ENCODE data around the gene RAB40A.
"Not testable (repeated sequence)": the region's sequence is repeated elsewhere in the genome, so short reads cannot be mapped to it uniquely, and the experiment has no call there.

RAB40A gene

DNA sequence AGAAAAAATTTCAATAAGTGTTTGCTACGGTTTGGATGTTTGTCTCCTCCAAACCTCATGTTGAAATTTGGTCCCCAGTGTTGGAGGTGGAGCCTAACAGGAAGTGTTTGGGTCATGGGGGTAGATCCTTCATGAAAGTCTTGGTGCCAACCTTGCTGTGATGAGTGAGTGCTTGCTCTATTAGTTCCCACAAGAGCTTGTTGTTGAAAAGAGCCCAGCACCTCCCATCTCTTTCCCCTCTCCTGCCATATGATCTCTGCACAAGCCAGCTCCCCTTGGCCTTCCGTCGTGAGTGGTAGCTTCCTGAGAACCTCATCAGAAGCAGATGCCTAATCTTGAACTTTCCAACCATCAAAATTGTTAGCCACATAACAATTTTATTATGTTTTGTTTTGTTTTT, 10.3 kb upstream of the RAB40A start:
- no peak for DNase-seq
- intact Hi-C loops (cut with DNase I) = no loop called here

DNA sequence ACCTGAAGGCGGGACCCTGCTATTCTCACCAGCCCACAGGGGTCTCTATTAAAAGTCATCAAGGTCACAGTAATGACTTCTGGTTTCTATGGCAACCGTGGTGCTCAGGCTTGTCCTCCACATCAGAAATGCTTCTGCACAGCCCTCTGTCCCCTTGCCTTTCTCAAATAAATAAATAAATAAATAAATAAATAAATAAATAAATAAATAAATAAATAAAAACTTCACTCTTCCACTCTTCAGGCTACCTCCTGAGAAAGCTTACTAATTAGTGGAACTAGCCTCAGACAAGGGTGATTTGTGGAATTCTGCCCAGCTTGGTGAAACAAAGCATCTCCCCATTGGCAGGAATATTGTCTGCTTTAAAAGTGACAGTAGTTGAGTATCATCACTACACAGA, 5.5 kb upstream of the RAB40A start:
- intact Hi-C loops (cut with DNase I) = no loop called here
- DNase-seq = no peak

DNA sequence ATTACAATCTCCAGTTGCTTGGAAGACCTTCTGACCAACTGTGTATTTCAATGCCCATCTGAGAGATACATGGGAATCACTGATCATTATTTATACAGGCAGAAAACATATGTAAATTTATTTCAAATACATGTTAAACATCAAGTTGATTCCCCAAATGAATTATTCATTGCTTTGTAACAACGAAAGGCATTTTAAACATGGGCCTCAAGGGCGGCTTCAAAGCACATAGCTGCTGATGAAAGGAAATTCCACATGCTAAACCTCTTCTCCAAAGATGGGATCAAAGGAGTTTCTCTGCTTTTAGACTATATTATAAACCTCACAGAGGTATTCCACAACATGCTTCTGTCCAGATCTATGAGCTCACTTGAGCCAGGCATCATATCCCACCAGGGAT, 4.3 kb upstream of the RAB40A start:
- intact Hi-C loops (cut with DNase I) = no loop called here
- DNase-seq = no peak

DNA sequence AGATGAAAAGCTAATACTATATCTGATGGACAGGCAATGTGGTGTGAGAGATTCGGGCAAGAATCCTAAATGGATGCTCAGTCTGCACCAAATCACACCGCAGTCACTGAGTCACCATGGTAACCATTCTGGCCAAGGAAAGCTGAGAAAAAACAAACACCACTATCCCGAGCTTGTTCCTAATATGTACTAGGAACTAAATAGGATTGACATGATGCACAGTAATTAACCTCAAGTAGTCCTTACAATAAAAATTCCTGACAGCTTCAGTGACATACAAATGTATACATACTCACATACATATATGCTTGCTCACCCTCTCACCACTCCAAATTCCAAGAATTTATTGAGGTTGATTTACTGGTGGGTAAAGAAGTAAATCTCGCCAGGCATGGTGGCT, 1.1 kb upstream of the RAB40A start:
- intact Hi-C loops (cut with DNase I) = no loop called here
- DNase-seq = no peak

DNA sequence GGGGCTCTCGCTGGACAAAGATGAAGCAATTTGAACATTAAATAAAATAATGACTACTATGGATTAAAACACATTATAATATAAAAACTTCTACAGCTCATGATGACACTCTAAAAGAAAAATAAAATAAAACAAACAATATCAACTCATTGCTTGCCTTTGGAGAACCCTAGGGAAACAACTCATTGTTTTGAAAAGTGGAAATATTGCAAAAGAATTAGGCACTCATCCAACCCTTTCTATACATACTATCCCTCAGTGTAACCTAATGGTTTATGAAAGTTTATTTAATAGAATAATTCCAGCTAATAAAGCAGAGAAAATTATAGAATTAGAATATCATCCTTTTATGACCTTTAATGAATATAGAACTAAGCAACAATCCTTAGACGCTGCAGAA, 718 bp downstream of the RAB40A start:
- DNase-seq = no peak
- intact Hi-C loops (cut with DNase I) = no loop called here

DNA sequence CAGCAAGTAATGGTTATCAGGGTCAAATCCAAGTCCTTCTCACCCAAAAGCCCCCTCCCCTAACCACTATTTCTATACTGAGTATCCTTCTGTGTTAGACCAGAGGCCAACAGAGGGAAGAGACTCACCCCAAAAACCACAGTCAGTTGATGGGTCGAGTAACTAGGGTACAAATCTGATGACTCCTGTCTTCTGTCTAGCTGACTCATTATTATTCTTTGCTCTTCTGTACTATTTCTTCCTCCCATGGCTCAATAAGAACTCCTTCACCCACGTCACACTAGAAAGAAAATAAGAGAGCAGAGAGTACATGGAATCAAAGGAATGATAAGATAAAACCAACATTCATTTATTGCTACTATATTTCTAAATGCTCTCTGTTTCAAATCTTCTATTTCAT, 2.0 kb downstream of the RAB40A start:
- intact Hi-C loops (cut with DNase I) = no loop called here
- no peak for DNase-seq

DNA sequence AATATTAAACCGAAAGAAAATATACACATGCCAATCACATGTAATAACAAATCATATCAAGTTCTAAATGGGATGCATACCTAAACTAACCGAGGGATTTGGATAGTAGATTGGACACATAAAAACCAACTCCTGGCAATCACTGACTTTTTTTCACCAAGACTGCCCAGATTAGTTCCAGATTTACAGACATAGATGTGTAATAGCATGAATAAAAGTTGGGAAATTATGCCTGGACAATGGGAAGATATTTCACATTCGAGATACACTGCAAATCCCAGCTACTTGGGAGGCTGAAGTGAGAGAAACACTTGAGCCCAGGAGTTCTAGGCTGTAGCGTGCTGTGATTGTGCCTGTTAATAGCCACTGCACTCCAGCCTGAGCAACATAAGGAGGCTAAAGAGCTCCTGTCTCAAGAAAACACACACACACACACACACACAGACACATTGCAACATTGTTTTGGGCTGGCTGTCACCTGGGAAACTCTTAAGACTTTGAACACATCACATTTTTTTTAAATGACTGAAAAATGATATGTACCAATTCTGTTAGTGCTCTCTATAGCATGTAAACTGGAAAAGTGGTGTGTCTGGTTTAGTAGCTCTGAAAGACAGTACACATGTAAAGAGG, 5.7 kb downstream of the RAB40A start:
- intact Hi-C loops (cut with DNase I) = no loop called here

DNA sequence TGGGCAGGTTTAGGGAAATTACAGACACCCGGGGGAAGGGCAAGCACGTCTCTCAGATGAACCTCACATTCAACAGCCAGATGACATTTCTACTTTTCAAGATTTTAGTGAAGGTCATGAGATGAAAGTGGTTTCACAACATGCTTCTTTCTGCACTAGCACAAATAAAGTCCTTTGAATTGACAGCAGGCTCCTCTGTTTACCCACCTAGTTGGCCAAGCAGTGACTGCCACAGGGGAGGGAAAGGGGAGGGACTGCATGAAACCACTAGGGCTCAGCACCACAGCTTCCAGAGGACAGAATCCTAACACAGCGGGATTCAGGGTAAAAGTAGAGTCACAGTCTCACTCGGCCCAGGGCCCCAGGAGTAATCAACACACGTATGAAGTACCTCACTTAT, 6.2 kb downstream of the RAB40A start:
- DNase-seq = no peak
- intact Hi-C loops (cut with DNase I) = no loop called here

More for the DNA sequence above, 5.7 kb downstream of the RAB40A start:
- no peak for DNase-seq

DNA sequence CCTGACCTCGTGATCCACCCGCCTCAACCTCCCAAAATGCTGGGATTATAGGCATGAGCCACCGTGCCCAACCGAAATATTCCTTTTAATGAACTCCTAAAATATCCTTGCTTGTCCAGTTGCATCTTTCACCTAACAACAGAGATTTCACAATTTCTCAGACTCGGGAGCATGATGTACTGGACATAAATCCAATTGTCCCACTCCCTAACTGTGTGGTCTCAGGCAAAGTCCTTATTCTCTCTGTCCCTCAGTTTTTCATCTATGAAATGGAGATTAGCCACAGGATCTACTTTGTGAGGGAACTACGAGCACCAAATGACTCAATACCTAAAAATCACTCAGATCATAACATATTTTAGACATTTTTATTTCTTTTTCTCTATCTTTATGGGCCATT, 9.3 kb downstream of the RAB40A start:
- DNase-seq = no peak
- intact Hi-C loops (cut with DNase I) = no loop called here

DNA sequence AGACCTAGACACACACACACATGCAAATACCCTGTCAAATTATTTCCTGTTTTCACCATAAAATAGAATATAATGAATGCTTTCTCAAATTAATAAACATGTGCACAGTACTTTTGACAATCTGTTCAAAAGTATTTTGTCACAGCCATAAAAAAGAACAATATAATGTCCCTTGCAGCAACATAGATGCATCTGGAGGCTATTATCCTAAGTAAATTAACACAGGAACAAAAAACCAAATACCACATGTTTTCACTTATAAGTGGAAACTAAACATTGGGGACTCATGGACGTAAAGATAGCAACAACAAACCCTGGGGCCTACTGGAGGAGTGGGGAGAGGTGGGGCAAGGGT, 15.5 kb downstream of the RAB40A start:
- DNase-seq = no peak
- intact Hi-C loops (cut with DNase I) = no loop called here

DNA sequence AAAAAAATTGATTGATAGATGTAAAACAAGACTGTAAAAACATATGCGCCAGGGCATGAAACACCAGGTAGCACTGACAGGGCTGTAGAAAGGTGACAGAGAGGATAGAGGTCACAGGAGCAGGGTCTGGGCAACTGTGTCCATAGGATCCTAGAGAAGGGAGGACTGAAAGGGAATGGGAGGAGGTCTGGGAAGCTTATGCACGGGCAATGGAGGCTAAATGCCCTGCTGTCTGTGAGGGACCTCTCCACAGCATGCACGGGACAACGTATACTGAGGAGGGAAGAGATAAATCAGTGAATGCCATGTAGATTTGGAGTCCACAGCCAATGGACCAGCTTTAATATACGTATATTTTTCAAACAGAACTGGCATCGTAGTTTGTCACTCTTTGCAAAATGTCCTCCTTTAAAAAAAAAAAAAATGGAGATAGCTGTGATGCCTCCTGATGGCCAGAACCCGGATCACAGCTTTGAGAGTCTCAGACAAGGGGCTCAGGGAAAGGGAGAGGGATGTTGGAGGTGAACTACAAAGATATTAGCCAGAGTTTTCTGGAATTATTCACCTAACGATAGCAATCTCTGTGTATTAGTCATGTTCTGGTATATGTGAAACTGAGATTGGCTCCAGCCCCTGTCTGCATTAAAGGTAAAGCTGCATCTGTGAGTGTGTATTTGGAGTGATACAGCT, 16.0 kb downstream of the RAB40A start:
- intact Hi-C loops (cut with DNase I) = no loop called here
- no peak for DNase-seq

DNA sequence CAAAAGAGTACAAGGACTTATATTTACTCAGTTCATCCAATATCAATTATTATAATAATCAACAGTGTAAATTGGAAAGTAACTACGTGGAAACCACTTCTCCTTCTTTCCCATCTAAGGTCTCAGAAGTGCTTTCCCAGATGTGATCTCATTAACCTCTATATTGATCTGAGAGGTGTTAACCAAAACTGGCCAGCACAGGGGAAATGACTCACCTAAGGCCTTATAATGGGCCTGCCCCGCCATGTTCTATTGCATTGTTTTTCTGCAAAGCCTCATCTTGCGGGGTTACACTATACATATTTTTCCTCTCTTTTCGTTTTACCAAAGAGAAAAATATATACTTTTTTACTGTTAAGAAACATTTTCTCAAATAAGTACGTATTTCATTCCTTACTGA, 20.5 kb downstream of the RAB40A start:
- intact Hi-C loops (cut with DNase I) = no loop called here
- no peak for DNase-seq

DNA sequence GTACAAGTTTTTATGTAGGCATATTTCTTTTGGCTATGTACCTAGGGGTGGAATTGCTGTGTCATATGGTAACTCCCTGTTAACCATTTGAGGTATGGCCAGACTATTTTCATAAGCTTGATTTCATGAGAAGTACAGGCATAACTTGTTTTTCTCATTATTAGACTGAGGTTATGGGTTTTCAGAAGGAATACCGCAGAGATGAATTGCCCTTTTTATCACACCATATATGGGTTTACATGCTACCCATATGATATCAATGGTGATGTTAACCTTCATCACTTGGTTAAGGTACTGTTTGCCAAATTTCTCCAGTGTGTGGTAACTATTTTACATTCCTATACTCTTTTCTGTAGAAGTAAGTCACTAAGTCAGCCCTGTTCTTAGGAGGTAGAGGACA, 23.5 kb downstream of the RAB40A start:
- DNase-seq = no peak
- intact Hi-C loops (cut with DNase I) = no loop called here

DNA sequence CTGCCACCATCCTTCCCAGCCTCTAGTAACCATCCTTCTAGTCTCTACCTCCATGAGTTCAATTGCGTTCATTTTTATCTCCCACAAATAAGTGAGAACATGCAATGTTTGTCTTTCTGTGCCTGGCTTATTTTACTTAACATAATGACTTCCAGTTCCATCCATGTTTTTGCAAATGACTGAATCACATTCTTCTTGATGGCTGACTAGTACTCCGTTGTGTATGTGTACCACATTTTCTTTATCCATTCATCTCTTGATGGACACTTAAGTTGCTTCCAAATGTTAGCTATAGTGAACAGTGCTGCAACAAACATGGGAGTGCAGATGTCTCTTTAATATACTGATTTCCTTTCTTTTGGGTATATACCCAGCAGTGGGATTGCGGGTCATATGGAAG, 25.7 kb downstream of the RAB40A start:
- intact Hi-C loops (cut with DNase I); DNase-seq: not testable (repeated sequence)

DNA sequence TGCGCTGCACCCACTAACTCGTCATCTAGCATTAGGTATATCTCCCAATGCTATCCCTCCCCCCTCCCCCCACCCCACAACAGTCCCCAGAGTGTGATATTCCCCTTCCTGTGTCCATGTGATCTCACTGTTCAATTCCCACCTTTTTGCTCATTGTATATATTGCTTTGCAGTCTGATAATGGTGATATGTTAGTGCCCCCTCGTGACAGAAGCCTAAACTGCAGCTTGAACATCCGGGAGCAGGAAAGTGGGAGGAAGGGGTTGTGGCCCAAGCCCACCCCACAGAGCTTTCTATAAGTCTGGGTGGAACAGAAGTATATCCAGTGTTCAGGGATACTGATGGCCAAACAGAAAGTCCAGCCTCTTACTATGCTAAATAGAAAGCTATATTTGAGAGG, 29.6 kb downstream of the RAB40A start:
- DNase-seq = peak in 5 of 10 donors; percentile 4 to 57 (median 29)
- intact Hi-C loops (cut with DNase I) = not testable (repeated sequence)

DNA sequence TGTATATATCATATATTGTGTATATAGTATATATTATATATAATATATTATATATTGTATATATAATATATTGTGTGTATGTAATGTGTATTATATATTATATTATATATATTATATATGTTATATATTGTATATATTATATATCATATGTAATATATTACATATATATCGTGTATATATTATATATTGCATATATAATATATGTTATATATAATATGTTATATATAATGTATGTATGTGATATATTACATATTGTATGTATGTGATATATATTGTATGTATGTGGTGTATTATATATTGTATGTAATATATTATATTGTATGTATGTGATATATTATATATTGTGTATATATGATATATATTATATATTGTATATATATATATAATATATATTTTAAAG, 30.5 kb downstream of the RAB40A start:
- no peak for DNase-seq
- intact Hi-C loops (cut with DNase I) = no loop called here

DNA sequence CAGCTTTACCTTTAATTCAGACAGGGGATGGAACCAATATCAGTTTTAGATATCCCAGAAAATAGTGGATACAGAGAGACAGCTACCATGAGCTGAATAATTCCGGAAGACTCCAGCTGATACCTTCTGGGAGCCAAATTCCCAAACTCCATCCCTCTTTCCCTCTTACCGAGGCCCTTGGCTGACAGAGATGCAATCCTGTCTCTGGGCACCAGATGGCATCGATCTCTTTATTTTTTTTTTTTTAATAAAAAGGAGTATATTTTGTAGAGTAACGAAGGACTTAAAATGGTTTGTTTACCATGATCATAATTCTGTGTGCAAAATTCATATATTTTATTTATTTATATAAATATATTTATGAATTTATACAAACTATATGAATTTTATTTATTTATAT, 31.0 kb downstream of the RAB40A start:
- DNase-seq = no peak
- intact Hi-C loops (cut with DNase I) = no loop called here

DNA sequence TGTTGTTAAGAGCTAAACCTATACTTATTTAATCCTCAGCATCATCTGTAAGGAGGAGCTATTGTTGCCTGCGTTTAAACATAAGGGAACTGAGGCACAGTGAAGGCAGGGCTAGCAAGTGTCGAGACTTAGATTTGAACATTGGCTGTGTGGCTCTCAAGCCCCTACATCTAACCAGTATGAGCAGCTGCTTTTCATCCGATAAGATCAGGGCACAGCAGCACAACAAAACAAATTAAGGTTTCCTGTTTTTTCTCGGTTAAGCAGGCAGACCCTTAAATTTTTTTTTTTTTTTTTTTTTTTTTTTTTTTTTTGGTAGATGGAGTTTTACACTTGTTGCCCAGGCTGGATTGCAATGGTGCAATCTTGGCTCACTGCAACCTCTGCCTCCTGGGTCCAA, 35.6 kb downstream of the RAB40A start:
- intact Hi-C loops (cut with DNase I) = no loop called here

DNA sequence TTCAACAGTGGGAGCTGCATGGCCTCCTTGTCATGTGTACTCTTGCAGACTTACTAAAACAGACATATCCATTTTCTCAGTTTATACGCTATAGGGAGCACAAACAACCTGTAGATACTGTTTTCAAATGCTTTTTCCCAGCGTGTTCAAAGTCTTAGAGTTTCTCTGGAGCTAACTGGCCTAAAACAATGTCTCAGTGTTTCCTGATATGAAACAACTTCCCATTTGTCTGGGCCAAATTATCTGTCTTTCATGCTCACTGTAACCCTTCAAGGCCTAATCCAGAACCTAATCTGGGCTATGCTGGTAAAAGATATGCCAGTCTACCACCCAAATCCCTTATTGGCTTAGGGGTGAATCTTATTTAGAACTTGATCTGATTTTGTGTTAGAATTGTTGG, 38.8 kb downstream of the RAB40A start:
- intact Hi-C loops (cut with DNase I) = no loop called here
- no peak for DNase-seq

More for the DNA sequence above, 35.6 kb downstream of the RAB40A start:
- no peak for DNase-seq

DNA sequence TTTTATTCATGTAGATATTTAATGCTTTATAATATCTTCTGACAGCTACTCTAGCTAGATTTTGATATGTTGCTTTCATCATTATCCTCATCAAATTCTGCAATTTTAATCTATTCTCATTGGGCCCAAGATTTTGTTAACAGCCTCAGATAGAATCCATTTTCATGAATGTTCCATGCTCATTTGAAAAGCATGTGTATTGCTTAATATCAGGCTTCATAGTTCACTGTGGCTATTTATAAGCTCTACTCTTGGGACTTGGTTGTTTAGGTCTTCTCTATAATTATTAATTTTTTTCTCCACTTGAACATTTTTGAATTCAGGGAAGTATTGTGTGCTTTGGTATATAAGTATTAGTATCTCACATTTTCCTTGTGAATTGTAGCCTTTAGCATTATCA, 41.8 kb downstream of the RAB40A start:
- DNase-seq = no peak
- intact Hi-C loops (cut with DNase I) = no loop called here

DNA sequence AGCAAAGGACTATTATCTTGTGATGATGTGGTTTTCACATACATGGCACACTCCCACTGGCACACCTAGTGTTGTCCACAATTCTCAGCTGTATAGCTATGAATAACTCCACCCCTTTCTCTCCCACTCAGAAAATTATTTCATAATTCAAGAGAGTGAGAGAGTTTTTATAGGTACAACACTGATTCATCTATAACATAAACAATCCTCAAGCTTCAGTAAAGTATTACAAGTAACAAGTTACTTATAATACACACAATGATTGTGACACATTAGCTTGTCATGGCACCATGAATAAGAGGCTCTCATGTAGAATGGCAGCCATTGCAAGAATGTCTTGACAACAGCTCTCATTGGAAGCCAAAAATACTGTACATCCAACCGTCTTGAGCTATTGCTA, 43.9 kb downstream of the RAB40A start:
- no peak for DNase-seq
- intact Hi-C loops (cut with DNase I) = no loop called here

DNA sequence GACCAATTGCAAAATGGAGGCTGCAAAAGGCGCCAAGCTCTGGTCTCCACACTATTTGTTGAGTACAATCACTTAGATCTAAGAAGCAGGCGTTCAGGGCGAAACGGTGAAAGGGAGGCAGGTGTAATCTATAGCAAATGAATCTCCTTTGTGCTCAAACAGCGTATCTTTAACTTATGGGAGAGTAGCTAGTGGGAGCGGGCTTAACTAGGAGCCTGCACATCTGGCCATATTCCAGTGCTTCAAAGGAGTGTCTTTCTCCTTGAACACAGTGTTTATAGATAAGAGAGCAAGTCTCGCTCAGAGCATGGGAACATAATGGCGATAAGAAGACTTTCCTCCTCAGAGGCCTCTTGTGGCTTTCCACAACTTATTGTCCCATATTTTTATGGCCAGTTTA, 49.3 kb downstream of the RAB40A start:
- not testable (repeated sequence) for DNase-seq
- intact Hi-C loops (cut with DNase I) = loop anchor here (10.0 kb wide), 1 partner anchor 95 kb away; the partner anchor contains the start of gene BEX3

DNA sequence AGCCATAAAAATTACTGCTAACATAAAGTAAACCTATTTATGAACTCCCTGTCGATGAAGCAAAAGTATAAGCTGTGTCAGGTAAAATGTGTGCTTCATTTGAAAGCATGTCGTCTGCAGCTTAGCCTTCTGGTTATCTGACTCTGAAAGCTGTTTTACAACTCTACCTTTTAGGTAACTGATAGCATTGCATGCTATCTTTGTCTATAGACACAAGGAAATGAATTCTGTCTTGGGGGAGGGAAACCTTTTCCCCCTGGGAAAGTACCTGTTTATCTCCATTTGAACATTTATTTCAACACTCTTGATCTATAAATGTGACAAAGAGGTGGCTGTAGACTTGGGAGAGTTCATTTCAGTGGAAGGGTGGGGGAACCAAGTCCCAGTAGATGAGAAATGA, 51.4 kb downstream of the RAB40A start:
- DNase-seq = no peak
- intact Hi-C loops (cut with DNase I) = loop anchor here (10.0 kb wide), 1 partner anchor 93 kb away; the partner anchor contains the start of gene BEX3
